Tibial artery (tissue), 4 donors: ENCODE measurements around the gene LSM14A.
"Not testable (repeated sequence)": the region's sequence is repeated elsewhere in the genome, so short reads cannot be mapped to it uniquely, and the experiment has no call there.

Experiments used
- DNase-seq, 2 donors: peaks; one replicate each; pipeline ENCODE4 v3.0.0-alpha.2; 2019
- H3K27ac ChIP-seq, 2 donors: fragments of 200-600 bp; sonication (generic) in 1 of 2; 1 replicate in 1 of 2; 2 replicates in 1 of 2; pipeline ENCODE4 v1.5.1; 2018 to 2019; ENCODE audit warnings: mild to moderate bottlenecking in 1 of 2
- H3K27me3 ChIP-seq, 2 donors: fragments of 200-600 bp; sonication (generic) in 1 of 2; one replicate each; pipeline versions ENCODE4 v1.5.1 to v1.6.0; 2016 to 2019
- H3K36me3 ChIP-seq, 3 donors: fragments of 200-600 bp; sonication (generic) in 2 of 3; one replicate each; pipeline ENCODE4 v1.5.1; 2016 to 2019; ENCODE audit warnings: mild to moderate bottlenecking in 2 of 3
- H3K4me1 ChIP-seq, 4 donors: fragments of 200-600 bp; sonication (generic) in 2 of 4; 1 replicate in 3 of 4; 2 replicates in 1 of 4; pipeline ENCODE4 v1.5.1; 2016 to 2019
- H3K4me3 ChIP-seq, 2 donors: fragments of 200-600 bp; sonication (generic) in 1 of 2; 1 replicate in 1 of 2; 2 replicates in 1 of 2; pipeline ENCODE4 v1.5.1; 2018 to 2019; ENCODE audit warnings: mild to moderate bottlenecking in 2 of 2
- H3K9me3 ChIP-seq, 3 donors: fragments of 200-600 bp; sonication (generic) in 1 of 3; one replicate each; pipeline ENCODE4 v1.5.1; 2016 to 2019
- CTCF ChIP-seq, 2 experiments: fragments of 200-600 bp in 1 of 2; fragments of 450-650 bp in 1 of 2; IDR thresholded peaks; one replicate each; pipeline ENCODE4 v1.5.1; 2017 to 2019; ENCODE audit warnings: antibody characterized with exemption in 2 of 2, mild to moderate bottlenecking in 1 of 2, moderate library complexity in 1 of 2
- intact Hi-C: fragments of 100-400 bp; cut with DNase I; formaldehyde crosslinking; loops from one replicate; pipeline ENCODE4 v1.15.0; 2023; ENCODE audit warnings: low total_unique reads

The LSM14A gene

GRCh38 chr19:34243876-34244578 is 71.7 kb downstream of the LSM14A start:
- Histone ChIP-seq H3K9me3 (no peaks in the 10 kb centered on the region), H3K4me3 (no peak overlapping the region), H3K27ac (no peak overlapping the region), H3K4me1 (no peaks in the 10 kb centered on the region), H3K27me3 (no peaks in the 10 kb centered on the region), H3K36me3 (no peaks in the 10 kb centered on the region)
- intact Hi-C loops = no loop called here
- TF ChIP-seq CTCF (IDR thresholded peaks at IDR 0.05) = no peak
- no peak for DNase-seq

- TF ChIP-seq CTCF (IDR thresholded peaks at IDR 0.05) = no peak
- no peak overlapping the region for H3K4me3 ChIP-seq
- H3K27me3 ChIP-seq = no peaks in the 10 kb centered on the region
- H3K36me3 ChIP-seq = no peaks in the 10 kb centered on the region
- no peak for DNase-seq
- H3K27ac ChIP-seq = no peak overlapping the region
- no peaks in the 10 kb centered on the region for H3K9me3 ChIP-seq
- H3K4me1 ChIP-seq = no peaks in the 10 kb centered on the region
- intact Hi-C loops = no loop called here
These were observed 72.5 kb downstream of the LSM14A start for GRCh38 chr19:34244611-34245299.

DNA sequence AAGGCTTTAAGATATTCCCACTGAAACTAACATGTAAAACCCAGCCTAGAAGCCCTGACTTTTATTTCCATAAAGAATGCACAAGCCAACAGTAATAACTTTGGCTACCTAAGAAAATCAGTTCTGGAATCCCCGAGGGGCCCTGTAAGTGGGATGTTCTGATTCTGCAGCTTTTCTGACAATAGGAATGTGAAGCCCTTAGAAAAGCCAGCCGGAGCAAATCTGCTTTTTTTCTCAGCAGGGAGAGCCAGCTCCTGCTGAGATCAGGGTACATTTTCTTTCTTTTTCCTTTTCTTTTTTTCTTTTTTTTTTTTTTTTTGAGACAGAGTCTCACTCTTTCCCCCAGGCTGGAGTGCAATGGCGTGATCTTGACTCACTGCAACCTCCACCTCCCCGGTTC is 74.0 kb downstream of the LSM14A start:
- Histone ChIP-seq H3K4me3 (no peak overlapping the region), H3K9me3 (no peaks in the 10 kb centered on the region), H3K4me1 (no peaks in the 10 kb centered on the region), H3K27ac (no peak overlapping the region), H3K27me3 (no peaks in the 10 kb centered on the region), H3K36me3 (no peaks in the 10 kb centered on the region)
- intact Hi-C loops = no loop called here
- no peak for DNase-seq
- no peak for TF ChIP-seq CTCF (IDR thresholded peaks at IDR 0.05)

DNA sequence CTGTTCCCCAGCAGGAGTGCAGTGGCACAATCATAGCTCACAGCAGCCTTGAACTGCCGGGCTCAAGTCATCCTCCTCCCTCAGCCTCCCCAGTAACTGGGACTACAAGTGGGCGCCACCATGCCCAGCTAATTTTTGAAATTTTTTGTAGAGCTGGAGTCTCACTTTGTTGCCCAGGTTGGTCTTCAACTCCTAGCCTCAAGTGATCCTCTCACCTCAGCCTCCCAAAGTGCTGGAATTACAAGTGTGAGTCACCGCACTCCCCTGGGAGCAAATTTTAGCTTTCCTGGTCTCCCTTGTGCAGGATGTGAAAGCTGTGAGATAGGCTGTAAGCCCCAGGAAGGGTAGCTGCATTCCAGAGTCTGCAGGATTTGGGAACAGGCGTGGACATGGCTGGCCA is 76.6 kb downstream of the LSM14A start:
- H3K27ac ChIP-seq = no peak overlapping the region
- no peak for DNase-seq

DNA sequence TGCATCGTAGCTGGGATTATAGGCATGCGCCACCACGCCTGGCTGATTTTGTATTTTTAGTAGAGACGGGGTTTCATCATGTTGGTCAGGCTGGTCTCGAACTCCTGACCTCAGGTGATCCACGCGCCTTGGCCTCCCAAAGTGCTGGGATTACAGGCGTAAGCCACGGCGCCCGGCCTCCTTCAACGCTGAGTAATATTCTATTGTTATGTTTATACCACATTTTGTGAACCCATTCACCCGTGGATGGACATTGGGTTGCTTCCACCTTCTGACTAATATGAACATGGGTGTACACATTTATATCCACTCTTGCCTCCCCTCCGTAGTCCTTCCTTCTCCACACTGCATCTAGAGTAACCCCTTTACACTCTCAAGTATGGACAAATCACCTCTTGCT is 80.9 kb downstream of the LSM14A start:
- intact Hi-C loops = loop anchor here (10.0 kb wide), 1 partner anchor 82 kb away; no protein-coding TSS in a partner anchor

More for the DNA sequence above, 76.6 kb downstream of the LSM14A start:
- Histone ChIP-seq H3K9me3 (no peaks in the 10 kb centered on the region), H3K36me3 (no peaks in the 10 kb centered on the region), H3K27me3 (no peaks in the 10 kb centered on the region), H3K4me3 (no peak overlapping the region), H3K4me1 (peaks cover 0 to 5% (median 0%) of the 10 kb centered on the region in 4 donors)
- intact Hi-C loops = no loop called here
- no peak for TF ChIP-seq CTCF (IDR thresholded peaks at IDR 0.05)

DNA sequence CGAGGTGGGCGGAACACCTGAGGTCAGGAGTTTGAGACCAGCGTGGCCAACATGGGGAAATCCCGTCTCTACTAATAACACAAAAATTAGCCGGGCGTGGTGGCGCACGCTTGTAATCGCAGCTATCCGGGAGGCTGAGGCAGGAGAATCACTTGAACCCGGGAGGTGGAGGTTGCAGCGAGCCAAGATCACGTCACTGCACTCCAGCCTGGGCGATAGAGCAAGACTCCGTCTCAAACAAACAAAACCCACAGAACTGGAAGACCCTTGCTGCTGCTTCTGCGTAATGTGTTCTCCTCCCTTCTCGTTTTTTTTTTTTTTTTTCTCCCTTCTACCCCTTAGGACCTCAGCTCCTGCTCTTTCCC is 81.4 kb downstream of the LSM14A start:
- intact Hi-C loops = loop anchor here (10.0 kb wide), 1 partner anchor 81 kb away; no protein-coding TSS in a partner anchor
- Histone ChIP-seq H3K4me1 (peaks cover 0 to 29% (median 12%) of the 10 kb centered on the region in 4 donors), H3K27ac (peak overlapping the region; percentile 90 to 96), H3K4me3 (peak overlapping the region; percentile 89 to 90)
- DNase-seq, H3K9me3 ChIP-seq, H3K36me3 ChIP-seq, H3K27me3 ChIP-seq: not testable (repeated sequence)

More for the DNA sequence above, 80.9 kb downstream of the LSM14A start:
- H3K27me3 ChIP-seq, H3K36me3 ChIP-seq, DNase-seq, H3K9me3 ChIP-seq, H3K27ac ChIP-seq, H3K4me3 ChIP-seq: not testable (repeated sequence)
- H3K4me1 ChIP-seq = peaks cover 0 to 28% (median 12%) of the 10 kb centered on the region in 4 donors
